MM.1S (cell line): ENCODE results near the gene TPRN.

Source experiments
- DNase-seq: peaks from one replicate; pipeline ENCODE4 v3.0.0-alpha.2; 2015
- H2AFZ ChIP-seq: fragments of 300-600 bp; sonication (generic); 2 replicates; pipeline ENCODE4 v1.6.0; 2016; ENCODE audit warnings: antibody characterized with exemption, low read length
- H3F3A ChIP-seq: fragments of 300-600 bp; sonication (generic); 2 replicates; pipeline ENCODE4 v1.6.1; 2016; ENCODE audit warnings: mild to moderate bottlenecking, antibody characterized with exemption, low read length, moderate library complexity, mixed read lengths; ENCODE audit not compliant: insufficient read depth
- H3K27ac ChIP-seq: fragments of 300-600 bp; sonication (generic); 2 replicates; pipeline ENCODE4 v1.5.1; 2016; ENCODE audit warnings: mild to moderate bottlenecking, low read length
- H3K27me3 ChIP-seq: fragments of 300-600 bp; sonication (generic); replicated peaks from 2 replicates; pipeline ENCODE4 v1.6.0; 2016; ENCODE audit warnings: low read length; ENCODE audit not compliant: insufficient read depth
- H3K36me3 ChIP-seq: fragments of 300-600 bp; sonication (generic); replicated peaks from 2 replicates; pipeline ENCODE4 v1.6.1; 2016; ENCODE audit warnings: mild to moderate bottlenecking, low read length, mixed read lengths; ENCODE audit not compliant: insufficient read depth
- H3K4me1 ChIP-seq: fragments of 300-600 bp; sonication (generic); 2 replicates; pipeline ENCODE4 v1.6.1; 2016; ENCODE audit warnings: low read length, mixed read lengths
- H3K4me2 ChIP-seq: fragments of 300-600 bp; sonication (generic); 2 replicates; pipeline ENCODE4 v1.6.0; 2016; ENCODE audit warnings: low read depth, low read length
- H3K4me3 ChIP-seq: fragments of 300-600 bp; sonication (generic); 2 replicates; pipeline ENCODE4 v1.5.1; 2016; ENCODE audit warnings: low read length, mixed read lengths
- H3K79me2 ChIP-seq: fragments of 300-600 bp; sonication (generic); 2 replicates; pipeline ENCODE4 v1.6.1; 2016; ENCODE audit warnings: mixed run types, low read length, mixed read lengths
- H3K9ac ChIP-seq: fragments of 300-600 bp; sonication (generic); 2 replicates; pipeline ENCODE4 v1.6.1; 2016; ENCODE audit warnings: low read length, mixed read lengths
- H3K9me2 ChIP-seq: fragments of 300-600 bp; sonication (generic); replicated peaks from 2 replicates; pipeline ENCODE4 v1.6.1; 2016; ENCODE audit warnings: mild to moderate bottlenecking, low read length, mixed read lengths; ENCODE audit not compliant: insufficient read depth
- H3K9me3 ChIP-seq: fragments of 300-600 bp; sonication (generic); replicated peaks from 2 replicates; pipeline ENCODE4 v1.6.1; 2016; ENCODE audit warnings: mild to moderate bottlenecking, low read length, mixed read lengths; ENCODE audit not compliant: insufficient read depth
- H4K20me1 ChIP-seq: fragments of 300-600 bp; sonication (generic); 2 replicates; pipeline ENCODE4 v1.6.1; 2016; ENCODE audit warnings: mild to moderate bottlenecking, low read length, moderate library complexity, mixed read lengths; ENCODE audit not compliant: insufficient read depth
- EZH2 ChIP-seq: fragments of 300-600 bp; sonication (generic); optimal IDR thresholded peaks from 2 replicates; pipeline ENCODE3; 2017; ENCODE audit warnings: low read depth, mild to moderate bottlenecking, antibody characterized with exemption, low read length, mixed read lengths
- EZH2phosphoT487 ChIP-seq: fragments of 300-600 bp; sonication (generic); IDR thresholded peaks from 2 replicates; pipeline ENCODE4 v1.6.1; 2018; ENCODE audit warnings: antibody characterized with exemption, low read length
- TF ChIP-seq, protein P1 (sequence below): fragments of 300-600 bp; sonication (generic); IDR thresholded peaks from 2 replicates; pipeline ENCODE4 v1.5.1; 2016; ENCODE audit warnings: antibody characterized with exemption, low read length, mixed read lengths

Gene TPRN

DNA sequence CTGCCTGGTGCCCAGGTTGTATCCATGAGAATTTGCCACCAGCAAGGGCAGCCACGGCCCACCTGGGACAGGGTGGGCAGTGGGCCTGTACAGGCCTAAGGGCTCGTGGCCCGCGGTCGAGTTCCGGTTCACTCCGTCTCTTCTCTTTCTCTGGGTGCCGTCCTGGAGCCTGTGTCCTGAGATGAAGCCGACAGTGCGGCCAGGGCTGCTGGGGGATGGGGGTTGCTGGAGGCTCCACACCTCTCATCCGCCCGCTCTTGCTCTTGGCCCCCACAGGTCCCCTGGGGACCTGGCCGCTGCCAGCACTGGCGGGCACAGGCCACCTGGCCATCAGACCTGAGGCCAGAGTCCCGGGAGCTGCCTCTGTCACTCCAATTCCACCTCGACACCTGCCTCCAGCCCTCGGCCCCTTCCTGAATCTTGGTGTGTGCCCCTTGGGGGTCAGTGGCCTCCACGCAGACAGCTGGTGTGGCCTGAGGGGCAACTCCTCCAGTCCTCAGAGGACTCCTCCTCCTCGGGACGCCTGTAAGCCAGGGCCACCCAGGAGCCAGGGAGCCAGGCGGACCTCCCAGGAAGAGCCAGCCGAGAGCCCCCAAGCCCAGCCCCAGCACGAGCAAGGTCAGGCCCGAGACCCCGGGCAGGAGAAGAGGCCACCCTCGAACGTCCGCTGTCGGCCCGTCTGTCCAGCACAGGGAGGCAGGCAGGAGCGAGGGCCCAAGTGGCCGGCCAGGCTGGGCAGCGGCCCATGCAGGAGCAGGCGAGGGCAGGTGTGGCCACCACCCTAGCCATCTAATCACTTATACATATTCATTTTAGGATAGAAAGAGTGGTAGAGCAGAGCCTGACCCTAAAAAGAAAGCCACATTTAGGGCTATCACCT is 35.9 kb downstream of the TPRN start:
- Histone ChIP-seq H4K20me1 (no peaks in the 10 kb centered on the region), H3K9me2 (no peaks in the 10 kb centered on the region), H2AFZ (no peak overlapping the region), H3K79me2 (no peaks in the 10 kb centered on the region), H3K27me3 (peaks cover 72% of the 10 kb centered on the region), H3K9me3 (no peaks in the 10 kb centered on the region), H3F3A (no peaks in the 10 kb centered on the region), H3K9ac (no peak overlapping the region), H3K27ac (no peak overlapping the region), H3K4me1 (no peaks in the 10 kb centered on the region; the same call in 1 of the 2 replicates), H3K36me3 (no peaks in the 10 kb centered on the region), H3K4me2 (no peak overlapping the region), H3K4me3 (no peak overlapping the region)
- TF ChIP-seq EZH2 (no peak), EZH2phosphoT487 (no peak)
- no peak for DNase-seq

DNA sequence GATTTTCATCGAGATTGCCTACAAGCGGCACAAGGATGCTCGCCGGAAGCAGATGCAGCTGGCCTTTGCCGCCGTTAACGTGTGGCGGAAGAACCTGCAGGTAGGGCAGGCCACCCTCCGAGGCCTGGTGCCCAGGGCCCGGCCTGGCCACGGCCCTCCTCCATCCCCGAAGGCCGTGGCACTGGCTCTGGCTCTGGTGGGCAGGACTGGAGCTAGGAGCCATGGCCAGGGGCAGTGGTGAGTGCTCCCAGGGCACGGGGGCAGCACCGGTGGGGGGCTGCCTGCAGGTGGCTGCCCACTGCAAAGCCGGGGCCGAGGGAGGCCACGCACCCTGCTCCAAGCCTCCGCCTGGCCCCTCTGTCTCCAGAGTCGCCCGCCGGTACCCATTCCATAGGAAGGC is 36.7 kb downstream of the TPRN start:
- Histone ChIP-seq H3K36me3 (no peaks in the 10 kb centered on the region), H3K4me1 (peaks cover 6% of the 10 kb centered on the region), H3K9me2 (no peaks in the 10 kb centered on the region), H2AFZ (no peak overlapping the region), H3K79me2 (no peaks in the 10 kb centered on the region), H3K4me3 (no peak overlapping the region), H3K4me2 (no peak overlapping the region), H3K9ac (no peak overlapping the region), H3K27me3 (peaks cover 74% of the 10 kb centered on the region), H4K20me1 (no peaks in the 10 kb centered on the region), H3K9me3 (no peaks in the 10 kb centered on the region), H3K27ac (no peak overlapping the region), H3F3A (no peaks in the 10 kb centered on the region)
- DNase-seq, result no peak
- TF ChIP-seq EZH2phosphoT487 (no peak), EZH2 (no peak)
- TF ChIP-seq, protein P1, sequence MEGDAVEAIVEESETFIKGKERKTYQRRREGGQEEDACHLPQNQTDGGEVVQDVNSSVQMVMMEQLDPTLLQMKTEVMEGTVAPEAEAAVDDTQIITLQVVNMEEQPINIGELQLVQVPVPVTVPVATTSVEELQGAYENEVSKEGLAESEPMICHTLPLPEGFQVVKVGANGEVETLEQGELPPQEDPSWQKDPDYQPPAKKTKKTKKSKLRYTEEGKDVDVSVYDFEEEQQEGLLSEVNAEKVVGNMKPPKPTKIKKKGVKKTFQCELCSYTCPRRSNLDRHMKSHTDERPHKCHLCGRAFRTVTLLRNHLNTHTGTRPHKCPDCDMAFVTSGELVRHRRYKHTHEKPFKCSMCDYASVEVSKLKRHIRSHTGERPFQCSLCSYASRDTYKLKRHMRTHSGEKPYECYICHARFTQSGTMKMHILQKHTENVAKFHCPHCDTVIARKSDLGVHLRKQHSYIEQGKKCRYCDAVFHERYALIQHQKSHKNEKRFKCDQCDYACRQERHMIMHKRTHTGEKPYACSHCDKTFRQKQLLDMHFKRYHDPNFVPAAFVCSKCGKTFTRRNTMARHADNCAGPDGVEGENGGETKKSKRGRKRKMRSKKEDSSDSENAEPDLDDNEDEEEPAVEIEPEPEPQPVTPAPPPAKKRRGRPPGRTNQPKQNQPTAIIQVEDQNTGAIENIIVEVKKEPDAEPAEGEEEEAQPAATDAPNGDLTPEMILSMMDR, result no peak

DNA sequence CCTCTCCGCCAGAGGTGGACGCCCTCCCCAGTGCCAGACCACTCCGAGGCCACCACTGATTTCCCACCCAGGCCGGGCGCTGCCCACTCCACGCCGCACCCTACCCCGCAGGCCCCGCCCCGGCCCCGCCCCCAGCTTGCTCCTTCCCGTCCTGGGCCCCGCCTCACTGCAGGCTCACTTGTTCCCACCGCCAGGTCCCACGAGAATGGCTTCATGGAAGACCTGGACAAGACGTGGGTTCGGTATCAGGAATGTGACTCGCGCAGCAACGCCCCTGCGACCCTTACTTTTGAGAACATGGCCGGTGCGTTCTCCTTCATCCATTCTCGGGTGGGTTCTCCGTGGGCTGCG is 37.2 kb downstream of the TPRN start:
- Histone ChIP-seq H3K4me2 (no peak overlapping the region), H3K4me3 (no peak overlapping the region)
- no peak for DNase-seq

More for the DNA sequence above, 37.2 kb downstream of the TPRN start:
- Histone ChIP-seq H3F3A (no peaks in the 10 kb centered on the region), H3K9ac (no peak overlapping the region), H3K9me3 (no peaks in the 10 kb centered on the region), H4K20me1 (no peaks in the 10 kb centered on the region), H3K36me3 (no peaks in the 10 kb centered on the region), H3K27me3 (peaks cover 78% of the 10 kb centered on the region), H3K27ac (no peak overlapping the region), H3K4me1 (peaks cover 11% of the 10 kb centered on the region), H3K9me2 (no peaks in the 10 kb centered on the region), H3K79me2 (no peaks in the 10 kb centered on the region), H2AFZ (no peak overlapping the region)
- no peak for TF ChIP-seq EZH2phosphoT487
- TF ChIP-seq EZH2, result no peak
- TF ChIP-seq, protein P1, result no peak
